Fibroblast of lung (primary cell): ENCODE results near the gene SFT2D3. TPM values are rescaled to one million over a fixed set of nuclear protein-coding genes. Genes with fewer than 3 reads are reported as not detected.
"Not testable (repeated sequence)": the region's sequence is repeated elsewhere in the genome, so short reads cannot be mapped to it uniquely, and the experiment has no call there.

Experiments used
- DNase-seq, 2 donors: peaks; one replicate each; pipeline versions ENCODE4 v3.0.0 to v3.0.0-alpha.2; 2010; ENCODE audit warnings: low read depth in 2 of 2
- H2AFZ ChIP-seq: 2 replicates; pipeline ENCODE4 v1.5.1; 2012; ENCODE audit warnings: low read length, control low read depth, inconsistent platforms
- H3K27ac ChIP-seq: 2 replicates; pipeline ENCODE4 v1.5.1; 2011; ENCODE audit warnings: low read length, control low read depth; ENCODE audit not compliant: insufficient read depth
- H3K27me3 ChIP-seq: 2 replicates; pipeline ENCODE4 v1.5.1; 2011; ENCODE audit warnings: mild to moderate bottlenecking, low read length; ENCODE audit not compliant: control insufficient read depth, insufficient read depth
- H3K36me3 ChIP-seq: 2 replicates; pipeline ENCODE4 v1.5.1; 2011; ENCODE audit warnings: low read length; ENCODE audit not compliant: control insufficient read depth, insufficient read depth
- H3K4me1 ChIP-seq: 2 replicates; pipeline ENCODE4 v1.5.1; 2011; ENCODE audit warnings: low read length; ENCODE audit not compliant: control insufficient read depth, insufficient read depth; ENCODE audit errors: extremely low read depth
- H3K4me2 ChIP-seq: 2 replicates; pipeline ENCODE4 v1.5.1; 2011; ENCODE audit warnings: low read length, control low read depth; ENCODE audit not compliant: insufficient read depth; ENCODE audit errors: extremely low read depth
- H3K4me3 ChIP-seq, 4 experiments: fragments of 200-600 bp in 1 of 4; sonication (generic) in 1 of 4; replicated peaks in 1 of 4; 2 replicates each; pipeline ENCODE4 v1.5.1; 2011 to 2016; ENCODE audit warnings: low read length in 4 of 4, low read depth in 3 of 4, mild to moderate bottlenecking in 3 of 4, control low read depth in 2 of 4, inconsistent platforms in 1 of 4, mixed read lengths in 1 of 4; ENCODE audit not compliant: insufficient read depth in 1 of 4; ENCODE audit errors: control extremely low read depth in 1 of 4
- H3K79me2 ChIP-seq: 2 replicates; pipeline ENCODE4 v1.5.1; 2012; ENCODE audit warnings: mild to moderate bottlenecking, low read length, inconsistent platforms; ENCODE audit not compliant: control insufficient read depth, insufficient read depth
- H3K9ac ChIP-seq: 2 replicates; pipeline ENCODE4 v1.5.1; 2011; ENCODE audit warnings: mild to moderate bottlenecking, low read length, control low read depth; ENCODE audit not compliant: insufficient read depth
- H3K9me3 ChIP-seq: 2 replicates; pipeline ENCODE4 v1.5.1; 2012; ENCODE audit warnings: low read depth, low read length; ENCODE audit not compliant: control insufficient read depth, insufficient read depth
- H4K20me1 ChIP-seq: 2 replicates; pipeline ENCODE4 v1.5.1; 2011; ENCODE audit warnings: low read length; ENCODE audit not compliant: control insufficient read depth, insufficient read depth; ENCODE audit errors: extremely low read depth
- EZH2 ChIP-seq: IDR thresholded peaks from 2 replicates; pipeline ENCODE4 v1.5.1; 2012; ENCODE audit warnings: low read length, control low read depth, mild to moderate bottlenecking; ENCODE audit errors: missing control alignments
- polyA plus RNA-seq, 2 donors: library from polyadenylated mRNA; depleted of rRNA in 1 of 2; stranded (reverse) in 1 of 2; unstranded in 1 of 2; fragments of >200 nt; gene quantifications; 2 replicates each; pipeline ENCODE4 v1.2.1, GENCODE V29; 2011 to 2012; ENCODE audit warnings: missing spikeins in 1 of 2
- total RNA-seq: library from RNA; depleted of rRNA; stranded (reverse); fragments of >200 nt; gene quantifications from 2 replicates; pipeline ENCODE4 v1.2.1, GENCODE V29; 2014
- TF ChIP-seq, protein P1 (sequence below), 2 donors: IDR thresholded peaks in 1 of 2; conservative IDR thresholded peaks in 1 of 2; 1 replicate in 1 of 2; 2 replicates in 1 of 2; pipeline ENCODE4 v1.5.1; 2011 to 2012; ENCODE audit warnings: low read length in 2 of 2, control low read depth in 1 of 2, inconsistent platforms in 1 of 2, low read depth in 1 of 2, mild to moderate bottlenecking in 1 of 2

SFT2D3 gene
- total and polyA plus RNA-seq, 2 donors (not counting 1 experiment from before 2014, with no cell fraction given): 4.1 to 5.5 TPM

DNA sequence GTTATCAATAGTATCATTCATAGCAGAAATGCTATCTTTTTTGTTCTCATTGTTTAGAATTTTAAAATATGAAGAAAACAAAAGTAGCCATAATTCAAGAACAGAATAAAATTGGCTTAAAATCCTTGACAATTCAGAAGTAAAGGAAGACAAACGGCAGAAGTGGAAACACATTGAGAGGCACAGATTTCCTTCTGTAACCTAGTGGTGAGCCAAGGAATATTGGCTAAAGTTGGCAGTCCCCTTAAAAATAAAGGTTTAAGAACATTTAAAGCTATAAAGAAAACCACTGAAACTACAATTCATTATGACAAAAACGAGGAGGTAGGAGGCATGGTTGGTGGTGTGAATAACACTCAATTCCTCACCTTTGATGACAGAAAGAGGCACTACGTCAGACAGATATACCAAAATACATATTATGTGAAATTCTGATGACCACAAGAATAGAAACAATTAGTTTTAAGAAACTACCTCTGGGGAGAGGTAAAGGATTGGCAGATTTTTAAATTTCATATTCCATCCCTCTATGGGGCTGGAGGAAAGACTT, 42.3 kb downstream of the SFT2D3 start:
- Histone ChIP-seq H3K9ac (no peak overlapping the region), H3K4me3 (no peak overlapping the region), H3K27me3 (no peaks in the 10 kb centered on the region), H2AFZ (no peak overlapping the region), H4K20me1 (no peaks in the 10 kb centered on the region), H3K79me2 (no peaks in the 10 kb centered on the region), H3K4me1 (no peaks in the 10 kb centered on the region), H3K27ac (no peak overlapping the region), H3K9me3 (no peaks in the 10 kb centered on the region), H3K4me2 (no peak overlapping the region), H3K36me3 (no peaks in the 10 kb centered on the region)
- TF ChIP-seq, protein P1, sequence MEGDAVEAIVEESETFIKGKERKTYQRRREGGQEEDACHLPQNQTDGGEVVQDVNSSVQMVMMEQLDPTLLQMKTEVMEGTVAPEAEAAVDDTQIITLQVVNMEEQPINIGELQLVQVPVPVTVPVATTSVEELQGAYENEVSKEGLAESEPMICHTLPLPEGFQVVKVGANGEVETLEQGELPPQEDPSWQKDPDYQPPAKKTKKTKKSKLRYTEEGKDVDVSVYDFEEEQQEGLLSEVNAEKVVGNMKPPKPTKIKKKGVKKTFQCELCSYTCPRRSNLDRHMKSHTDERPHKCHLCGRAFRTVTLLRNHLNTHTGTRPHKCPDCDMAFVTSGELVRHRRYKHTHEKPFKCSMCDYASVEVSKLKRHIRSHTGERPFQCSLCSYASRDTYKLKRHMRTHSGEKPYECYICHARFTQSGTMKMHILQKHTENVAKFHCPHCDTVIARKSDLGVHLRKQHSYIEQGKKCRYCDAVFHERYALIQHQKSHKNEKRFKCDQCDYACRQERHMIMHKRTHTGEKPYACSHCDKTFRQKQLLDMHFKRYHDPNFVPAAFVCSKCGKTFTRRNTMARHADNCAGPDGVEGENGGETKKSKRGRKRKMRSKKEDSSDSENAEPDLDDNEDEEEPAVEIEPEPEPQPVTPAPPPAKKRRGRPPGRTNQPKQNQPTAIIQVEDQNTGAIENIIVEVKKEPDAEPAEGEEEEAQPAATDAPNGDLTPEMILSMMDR (conservative IDR thresholded peaks at IDR 0.05 in 1 of 2, IDR thresholded peaks at IDR 0.05 in 1 of 2; ENCODE audit: low read depth in 1 of 2, low read length in 2 of 2): no peak
- TF ChIP-seq EZH2: no peak
- DNase-seq: no peak

DNA sequence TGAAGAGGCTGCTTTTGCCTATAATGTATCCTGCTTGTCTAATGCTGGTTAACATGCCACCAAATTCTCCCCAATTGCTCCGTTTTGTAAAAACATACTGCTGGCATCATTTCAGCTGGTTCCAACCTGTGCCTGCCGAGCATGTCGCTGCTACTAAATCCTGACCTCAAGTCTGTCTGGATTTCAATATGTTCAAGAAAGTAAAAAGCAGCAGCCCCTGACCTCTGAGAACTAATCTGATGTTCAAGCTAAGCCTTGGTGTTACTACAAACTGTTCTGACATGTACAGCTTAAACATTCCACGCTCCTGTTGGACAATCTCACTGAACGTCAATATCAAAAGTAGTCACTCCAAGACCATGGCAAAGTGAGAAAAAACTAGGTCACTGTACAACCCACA, 46.3 kb downstream of the SFT2D3 start:
- Histone ChIP-seq H2AFZ (no peak overlapping the region), H3K36me3 (no peaks in the 10 kb centered on the region), H3K4me3 (no peak overlapping the region), H3K27me3 (no peaks in the 10 kb centered on the region), H4K20me1 (no peaks in the 10 kb centered on the region), H3K4me2 (no peak overlapping the region), H3K9ac (no peak overlapping the region), H3K9me3 (no peaks in the 10 kb centered on the region), H3K79me2 (no peaks in the 10 kb centered on the region), H3K4me1 (no peaks in the 10 kb centered on the region), H3K27ac (no peak overlapping the region)
- TF ChIP-seq, protein P1 (conservative IDR thresholded peaks at IDR 0.05 in 1 of 2, IDR thresholded peaks at IDR 0.05 in 1 of 2; ENCODE audit: low read depth in 1 of 2, low read length in 2 of 2): no peak
- TF ChIP-seq EZH2: no peak
- no peak for DNase-seq

DNA sequence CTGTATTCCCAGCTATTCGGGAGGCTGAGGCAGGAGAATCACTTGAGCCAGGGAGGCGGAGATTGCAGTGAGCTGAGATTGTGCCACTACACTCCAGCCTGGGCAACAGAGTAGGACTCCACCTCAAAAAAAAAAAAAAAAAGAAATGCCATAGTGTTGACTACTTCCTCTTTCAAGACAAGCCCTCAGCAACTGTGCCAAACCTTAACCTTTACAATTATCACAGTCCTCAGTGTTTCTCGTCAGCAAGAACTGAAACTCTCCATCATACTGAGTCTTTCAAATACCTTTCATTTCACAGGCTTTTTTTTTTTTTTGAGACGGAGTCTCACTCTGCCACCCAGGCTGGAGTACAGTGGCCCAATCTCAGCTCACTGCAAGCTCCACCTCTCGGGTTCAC, 48.2 kb downstream of the SFT2D3 start:
- H3K27me3 ChIP-seq, H3K4me3 ChIP-seq, H2AFZ ChIP-seq, H3K4me1 ChIP-seq, H3K36me3 ChIP-seq, H3K4me2 ChIP-seq, H4K20me1 ChIP-seq, H3K27ac ChIP-seq, H3K9me3 ChIP-seq, H3K9ac ChIP-seq, H3K79me2 ChIP-seq: not testable (repeated sequence)
- peak in 1 of 2 donors; percentile 77 for DNase-seq
